B cell (primary cell): Measurements from ENCODE around the gene BHLHE40. TPM values are rescaled to one million over a fixed set of nuclear protein-coding genes. Genes with fewer than 3 reads are reported as not detected.

Source experiments
- ATAC-seq: fragments of 200-7000 bp; cut with Tn5 transposase; one replicate; pipeline ENCODE4 v1.10.0; 2021; ENCODE audit warnings: low read depth, mild to moderate bottlenecking, moderate number of reproducible peaks, moderate library complexity
- CTCF ChIA-PET: fragments of 350-600 bp; sonication (Branson Sonifier 250); formaldehyde crosslinking; loops from one replicate; lab custom pipeline; 2021; ENCODE audit warnings: antibody characterized with exemption, inconsistent platforms; lab: Charles Lee
- POLR2A ChIA-PET: fragments of 350-600 bp; sonication (Branson Sonifier 250); formaldehyde crosslinking; loops from one replicate; lab custom pipeline; 2021; ENCODE audit warnings: antibody characterized with exemption; lab: Charles Lee
- DNase-seq: peaks from one replicate; pipeline ENCODE4 v3.0.0; 2013
- H2AFZ ChIP-seq: 2 replicates; pipeline ENCODE4 v1.6.1; 2012; ENCODE audit warnings: mild to moderate bottlenecking, low read depth, low read length; ENCODE audit not compliant: insufficient read depth, poor library complexity, severe bottlenecking
- H3K27ac ChIP-seq, 2 donors: 1 replicate in 1 of 2; 2 replicates in 1 of 2; pipeline ENCODE4 v1.5.1; 2012 to 2013; ENCODE audit warnings: low read length in 2 of 2, mild to moderate bottlenecking in 2 of 2, moderate library complexity in 1 of 2
- H3K27me3 ChIP-seq, 4 experiments: fragments of 200-600 bp in 1 of 4; sonication (generic) in 1 of 4; replicated peaks in 1 of 4; 1 replicate in 2 of 4; 2 replicates in 2 of 4; pipeline versions ENCODE4 v1.6.1 to v1.7.0; 2013 to 2016; ENCODE audit warnings: low read length in 3 of 4, mild to moderate bottlenecking in 2 of 4, mixed read lengths in 1 of 4, moderate library complexity in 1 of 4; ENCODE audit not compliant: insufficient read depth in 4 of 4, control insufficient read depth in 3 of 4; ENCODE audit errors: control extremely low read depth in 1 of 4
- H3K36me3 ChIP-seq, 2 experiments: replicated peaks in 1 of 2; 1 replicate in 1 of 2; 2 replicates in 1 of 2; pipeline versions ENCODE4 v1.6.1 to v1.7.1; 2013; ENCODE audit warnings: low read length in 1 of 2; ENCODE audit not compliant: insufficient read depth in 2 of 2, control insufficient read depth in 1 of 2; ENCODE audit errors: control extremely low read depth in 1 of 2, extremely low read depth in 1 of 2
- H3K4me1 ChIP-seq, 2 donors: fragments of 200-600 bp in 1 of 2; sonication (generic) in 1 of 2; 1 replicate in 1 of 2; 2 replicates in 1 of 2; pipeline versions ENCODE4 v1.5.1 to v1.6.1; 2013 to 2017; ENCODE audit warnings: low read length in 2 of 2; ENCODE audit not compliant: control insufficient read depth in 2 of 2, insufficient read depth in 2 of 2
- H3K4me2 ChIP-seq: replicated peaks from 2 replicates; pipeline ENCODE3; 2012; ENCODE audit warnings: mild to moderate bottlenecking, low read depth, low read length; ENCODE audit not compliant: poor library complexity, severe bottlenecking
- H3K4me3 ChIP-seq, 5 experiments: fragments of 200-600 bp in 1 of 5; sonication (generic) in 1 of 5; 1 replicate in 3 of 5; 2 replicates in 2 of 5; pipeline versions ENCODE4 v1.5.1 to v1.7.0; 2011 to 2016; ENCODE audit warnings: low read length in 4 of 5, mild to moderate bottlenecking in 4 of 5, low read depth in 2 of 5, control low read depth in 1 of 5, moderate library complexity in 1 of 5; ENCODE audit not compliant: insufficient read depth in 1 of 5; ENCODE audit errors: control extremely low read depth in 1 of 5, extremely low read depth in 1 of 5
- H3K79me2 ChIP-seq: fragments of 200-600 bp; sonication (generic); one replicate; pipeline ENCODE4 v1.6.0; 2016; ENCODE audit warnings: low read length; ENCODE audit not compliant: control insufficient read depth, insufficient read depth
- H3K9ac ChIP-seq: fragments of 200-600 bp; sonication (generic); 2 replicates; pipeline ENCODE4 v1.6.1; 2017; ENCODE audit warnings: mild to moderate bottlenecking, low read length, moderate library complexity
- H3K9me3 ChIP-seq, 3 donors: one replicate each; pipeline versions ENCODE4 v1.6.1 to v1.7.1; 2013; ENCODE audit warnings: low read length in 2 of 3; ENCODE audit not compliant: control insufficient read depth in 2 of 3, insufficient read depth in 1 of 3; ENCODE audit errors: control extremely low read depth in 1 of 3
- H4K20me1 ChIP-seq: 2 replicates; pipeline ENCODE4 v1.6.0; 2012; ENCODE audit warnings: mild to moderate bottlenecking, low read length; ENCODE audit not compliant: insufficient read depth, control insufficient read depth, poor library complexity, severe bottlenecking
- H3K27ac Mint-ChIP-seq: one replicate; pipeline ENCODE4 v1.8.0; 2021; ENCODE audit warnings: mixed read lengths
- H3K27me3 Mint-ChIP-seq: one replicate; pipeline ENCODE4 v1.8.0; 2021; ENCODE audit warnings: mixed read lengths
- H3K4me1 Mint-ChIP-seq: one replicate; pipeline ENCODE4 v1.8.0; 2021; ENCODE audit warnings: mixed read lengths
- H3K4me3 Mint-ChIP-seq: one replicate; pipeline ENCODE4 v1.8.0; 2021; ENCODE audit warnings: mixed read lengths
- H3K9me3 Mint-ChIP-seq: one replicate; pipeline ENCODE4 v1.8.0; 2022; ENCODE audit warnings: mixed read lengths; ENCODE audit not compliant: insufficient read depth
- EZH2 ChIP-seq: IDR thresholded peaks from 2 replicates; pipeline ENCODE4 v1.6.1; 2012; ENCODE audit warnings: borderline replicate concordance, low read depth, mild to moderate bottlenecking, moderate library complexity, low read length; ENCODE audit not compliant: insufficient read depth, poor library complexity, severe bottlenecking
- WGBS: methylation state at CpG from one replicate; pipeline ENCODE4 v1.1.5; 2013; ENCODE audit warnings: missing lambda C conversion rate; ENCODE audit not compliant: insufficient coverage; 5-methylcytosine and 5-hydroxymethylcytosine counted together
- intact Hi-C: fragments of 100-400 bp; cut with micrococcal nuclease; formaldehyde crosslinking; loops from one replicate; pipeline ENCODE4 v1.10.0; 2022
- polyA plus RNA-seq: library from polyadenylated mRNA; depleted of rRNA; stranded (reverse); fragments of >200 nt; gene quantifications from 2 replicates; pipeline ENCODE4 v1.2.3, GENCODE V29; 2012
- total RNA-seq, 2 donors: library from RNA; stranded (reverse); fragments of 120-200 nt in 1 of 2; gene quantifications; 1 replicate in 1 of 2; 2 replicates in 1 of 2; pipeline versions ENCODE4 v1.2.3 to v1.2.4, GENCODE V29; 2013 to 2022
- TF ChIP-seq, protein P1 (sequence below): fragments of 200-600 bp; IDR thresholded peaks from one replicate; pipeline ENCODE4 v1.8.0; 2022; ENCODE audit warnings: antibody characterized with exemption, mild to moderate bottlenecking

BHLHE40 gene
- total and polyA plus RNA-seq, 2 donors (not counting 1 experiment from before 2014, with no cell fraction given), result 26.2 to 53.8 TPM

- CTCF ChIA-PET, result interaction anchor here (1.0 to 6.9 kb wide), 2 partner anchors 15 to 61 kb away, joined by 3 to 39 read pairs; no protein-coding TSS in a partner anchor
- TF ChIP-seq EZH2, result no peak
- TF ChIP-seq, protein P1, sequence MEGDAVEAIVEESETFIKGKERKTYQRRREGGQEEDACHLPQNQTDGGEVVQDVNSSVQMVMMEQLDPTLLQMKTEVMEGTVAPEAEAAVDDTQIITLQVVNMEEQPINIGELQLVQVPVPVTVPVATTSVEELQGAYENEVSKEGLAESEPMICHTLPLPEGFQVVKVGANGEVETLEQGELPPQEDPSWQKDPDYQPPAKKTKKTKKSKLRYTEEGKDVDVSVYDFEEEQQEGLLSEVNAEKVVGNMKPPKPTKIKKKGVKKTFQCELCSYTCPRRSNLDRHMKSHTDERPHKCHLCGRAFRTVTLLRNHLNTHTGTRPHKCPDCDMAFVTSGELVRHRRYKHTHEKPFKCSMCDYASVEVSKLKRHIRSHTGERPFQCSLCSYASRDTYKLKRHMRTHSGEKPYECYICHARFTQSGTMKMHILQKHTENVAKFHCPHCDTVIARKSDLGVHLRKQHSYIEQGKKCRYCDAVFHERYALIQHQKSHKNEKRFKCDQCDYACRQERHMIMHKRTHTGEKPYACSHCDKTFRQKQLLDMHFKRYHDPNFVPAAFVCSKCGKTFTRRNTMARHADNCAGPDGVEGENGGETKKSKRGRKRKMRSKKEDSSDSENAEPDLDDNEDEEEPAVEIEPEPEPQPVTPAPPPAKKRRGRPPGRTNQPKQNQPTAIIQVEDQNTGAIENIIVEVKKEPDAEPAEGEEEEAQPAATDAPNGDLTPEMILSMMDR, result no peak
Measured at GRCh38 chr3:4996771-4997291, 17.6 kb downstream of the BHLHE40 start.

DNA sequence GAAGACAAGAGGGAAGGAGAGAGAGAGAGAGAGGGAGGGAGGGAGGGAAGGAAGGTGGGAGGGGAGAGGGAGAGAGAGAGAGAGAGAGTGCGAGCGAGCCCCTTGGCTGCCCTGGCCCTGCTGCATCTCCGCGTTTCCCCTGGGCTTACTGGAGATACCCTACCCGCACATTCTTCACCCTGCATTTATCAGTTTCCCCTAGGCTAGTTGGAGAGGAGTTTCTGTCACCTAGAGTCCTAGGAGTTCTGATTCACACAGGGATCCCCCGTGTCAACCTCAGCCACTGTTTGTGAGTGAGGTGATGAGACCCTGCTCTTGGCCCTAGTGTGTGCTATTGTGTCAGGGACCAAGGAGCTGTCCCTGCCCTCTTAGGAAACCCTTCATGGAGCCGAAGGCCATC lies 18.7 kb downstream of the BHLHE40 start:
- Histone ChIP-seq H3K4me1 (peaks cover 0 to 6% of the 10 kb centered on the region in 2 donors), H3K4me3 (no peak overlapping the region), H2AFZ (no peak overlapping the region), H3K36me3 (no peaks in the 10 kb centered on the region), H3K9ac (no peak overlapping the region), H4K20me1 (no peaks in the 10 kb centered on the region), H3K9me3 (peaks cover 0 to 3% (median 0%) of the 10 kb centered on the region in 3 donors), H3K4me2 (no peak overlapping the region), H3K79me2 (no peaks in the 10 kb centered on the region), H3K27me3 (no peaks in the 10 kb centered on the region), H3K27ac (no peak overlapping the region)
- TF ChIP-seq EZH2, result no peak
- TF ChIP-seq, protein P1, result no peak
- WGBS, result 80% methylated on average over 1 of the region's 7 CpGs
- ATAC-seq (no peak), DNase-seq (no peak)
- H3K9me3 Mint-ChIP-seq, result no peaks in the 10 kb centered on the region
- peaks cover 17% of the 10 kb centered on the region for H3K4me1 Mint-ChIP-seq
- no peaks in the 10 kb centered on the region for H3K27me3 Mint-ChIP-seq
- no peak overlapping the region for H3K4me3 Mint-ChIP-seq
- POLR2A ChIA-PET, result no interaction called here
- intact Hi-C loops, result loop anchor here (2.0 kb wide), 1 partner anchor 13 kb away; no protein-coding TSS in a partner anchor
- H3K27ac Mint-ChIP-seq, result no peak overlapping the region
- CTCF ChIA-PET, result no interaction called here

More at GRCh38 chr3:4996771-4997291, 17.6 kb downstream of the BHLHE40 start:
- Mint-ChIP-seq H3K4me3 (no peak overlapping the region), H3K27ac (no peak overlapping the region), H3K9me3 (no peaks in the 10 kb centered on the region), H3K4me1 (peaks cover 14% of the 10 kb centered on the region), H3K27me3 (no peaks in the 10 kb centered on the region)
- Histone ChIP-seq H3K9ac (no peak overlapping the region), H3K4me2 (no peak overlapping the region), H4K20me1 (no peaks in the 10 kb centered on the region), H3K27ac (no peak overlapping the region), H3K36me3 (no peaks in the 10 kb centered on the region), H3K4me3 (no peak overlapping the region), H3K4me1 (peaks cover 0 to 6% of the 10 kb centered on the region in 2 donors), H3K9me3 (peaks cover 0 to 3% (median 0%) of the 10 kb centered on the region in 3 donors), H3K79me2 (no peaks in the 10 kb centered on the region), H2AFZ (no peak overlapping the region), H3K27me3 (no peaks in the 10 kb centered on the region)
- intact Hi-C loops, result loop anchor here (2.0 kb wide), 1 partner anchor 14 kb away; no protein-coding TSS in a partner anchor
- 96% methylated on average over 8 of the region's 11 CpGs for WGBS
- DNase-seq (no peak), ATAC-seq (no peak)
- POLR2A ChIA-PET, result interaction anchor here (0.7 to 1.2 kb wide), 2 partner anchors 11 to 17 kb away, joined by 3 read pairs; partner anchors contain the start of gene BHLHE40
